ENCODE results near the gene PAX3. TPM values are rescaled to one million over a fixed set of nuclear protein-coding genes. Genes with fewer than 3 reads are reported as not detected.

The PAX3 gene
- total and polyA plus RNA-seq, 9 of the 15 experiments (the other 6 are each of a cell fraction or from before 2014, with no cell fraction given) = not detected

- Histone ChIP-seq H3K79me2 (ENCODE audit: control insufficient read depth, insufficient read depth, low read length) (no peaks in the 10 kb centered on the region), H3K9ac (ENCODE audit: insufficient read depth in 1 of 2, low read depth in 2 of 2, low read length in 2 of 2) (no peak overlapping the region), H3K27ac (ENCODE audit: extremely low read depth, low read depth, low read length) (no peak overlapping the region), H3K9me3 (replicated peaks; ENCODE audit: control insufficient read depth, insufficient read depth, low read depth, low read length) (no peaks in the 10 kb centered on the region), H3K9me1 (ENCODE audit: control insufficient read depth, insufficient read depth, low read length) (no peaks in the 10 kb centered on the region), H3K4me3 (no peak overlapping the region), H3K27me3 (ENCODE audit: control insufficient read depth in 2 of 2, insufficient read depth in 2 of 2, low read length in 2 of 2) (peaks cover 0 to 21% of the 10 kb centered on the region in 2 experiments; a peak in 2 of 5 replicates), H2AFZ (ENCODE audit: low read depth, low read length) (no peak overlapping the region), H3K36me3 (ENCODE audit: control insufficient read depth, insufficient read depth, low read length) (no peaks in the 10 kb centered on the region), H4K20me1 (replicated peaks; ENCODE audit: control insufficient read depth, insufficient read depth, low read length) (no peaks in the 10 kb centered on the region), H3K4me1 (replicated peaks in 1 of 2; ENCODE audit: control insufficient read depth in 2 of 2, insufficient read depth in 2 of 2, low read length in 2 of 2) (no peaks in the 10 kb centered on the region), H3K4me2 (ENCODE audit: insufficient read depth, low read length) (no peak overlapping the region)
- FAIRE-seq (no peak), DNase-seq (ENCODE audit: extremely low read depth in 1 of 4, low spot score in 3 of 4) (no peak), ATAC-seq (no peak)
- 2% methylated on average over 23 of the region's 45 CpGs for WGBS (ENCODE audit: insufficient coverage, low coverage, missing lambda C conversion rate)
- ChIA-PET CTCF (ENCODE audit: low intra/inter-chr PET ratio) (no interaction called here), POLR2A (no interaction called here)
- no TSS peak for BruUV-seq (replicated peaks)
- intact Hi-C loops (cut with micrococcal nuclease) = no loop called here
- in situ Hi-C loops (cut with MboI) = no loop called here
- TF ChIP-seq DIDO1 (tag; IDR thresholded peaks at IDR 0.05; ENCODE audit: low read depth) (no peak), CREM (IDR thresholded peaks at IDR 0.05; ENCODE audit: low read depth) (no peak), ZBTB8A (IDR thresholded peaks at IDR 0.05; ENCODE audit: partially characterized antibody) (no peak), PML (IDR thresholded peaks at IDR 0.05; ENCODE audit: low read length) (no peak)
- TF ChIP-seq, protein P1, sequence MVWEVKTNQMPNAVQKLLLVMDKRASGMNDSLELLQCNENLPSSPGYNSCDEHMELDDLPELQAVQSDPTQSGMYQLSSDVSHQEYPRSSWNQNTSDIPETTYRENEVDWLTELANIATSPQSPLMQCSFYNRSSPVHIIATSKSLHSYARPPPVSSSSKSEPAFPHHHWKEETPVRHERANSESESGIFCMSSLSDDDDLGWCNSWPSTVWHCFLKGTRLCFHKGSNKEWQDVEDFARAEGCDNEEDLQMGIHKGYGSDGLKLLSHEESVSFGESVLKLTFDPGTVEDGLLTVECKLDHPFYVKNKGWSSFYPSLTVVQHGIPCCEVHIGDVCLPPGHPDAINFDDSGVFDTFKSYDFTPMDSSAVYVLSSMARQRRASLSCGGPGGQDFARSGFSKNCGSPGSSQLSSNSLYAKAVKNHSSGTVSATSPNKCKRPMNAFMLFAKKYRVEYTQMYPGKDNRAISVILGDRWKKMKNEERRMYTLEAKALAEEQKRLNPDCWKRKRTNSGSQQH (CRISPR knock-in tag; IDR thresholded peaks at IDR 0.05) = no peak
- TF ChIP-seq, protein P2, sequence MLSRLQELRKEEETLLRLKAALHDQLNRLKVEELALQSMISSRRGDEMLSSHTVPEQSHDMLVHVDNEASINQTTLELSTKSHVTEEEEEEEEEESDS (CRISPR knock-in tag; IDR thresholded peaks at IDR 0.05) = no peak
Observed at GRCh38 chr2:222290736-222291484, 7.9 kb downstream of the PAX3 start.
